NCI-H524 treated with DMSO at 0.1 percent for 48 hours (cell line): ENCODE results near the gene COL4A2.

Experiments
- DNase-seq: peaks from one replicate; lab custom pipeline; 2025; lab: John Stamatoyannopoulos, UW

COL4A2 gene

DNA sequence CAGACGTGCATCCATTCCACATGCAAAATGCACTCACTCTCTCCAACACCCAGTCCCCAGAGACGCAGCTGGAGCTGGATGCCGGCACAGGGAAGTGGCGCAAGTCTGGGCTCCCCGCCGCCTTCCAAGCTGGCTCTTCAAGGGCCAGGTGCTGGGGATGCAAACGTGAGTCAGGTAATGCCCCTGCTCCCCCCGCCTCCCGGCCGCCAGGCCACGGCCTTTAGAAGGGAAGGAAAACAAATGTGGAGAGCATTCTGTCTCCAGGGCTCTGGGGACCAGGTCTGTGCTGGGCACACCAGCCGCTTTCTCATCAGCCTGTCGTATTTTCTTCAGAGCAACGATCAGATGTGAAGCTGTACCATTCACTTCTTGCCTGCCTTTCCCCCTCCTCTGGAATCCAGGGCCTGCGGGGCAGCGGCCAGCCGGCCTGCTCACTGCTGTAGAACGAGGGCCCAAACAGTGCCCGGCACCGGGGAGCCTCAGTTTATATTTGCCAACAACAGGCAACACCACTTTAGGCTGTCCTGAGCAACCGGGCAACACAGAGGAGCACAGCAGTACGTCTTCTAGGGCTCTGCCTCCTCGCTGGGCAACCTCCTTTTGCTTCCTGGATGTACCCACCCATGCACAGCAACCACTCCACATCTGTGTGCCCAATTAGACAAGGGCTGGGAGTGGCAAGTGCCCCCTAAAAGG, 250.7 kb downstream of the COL4A2 start:
- DNase-seq, result no peak

DNA sequence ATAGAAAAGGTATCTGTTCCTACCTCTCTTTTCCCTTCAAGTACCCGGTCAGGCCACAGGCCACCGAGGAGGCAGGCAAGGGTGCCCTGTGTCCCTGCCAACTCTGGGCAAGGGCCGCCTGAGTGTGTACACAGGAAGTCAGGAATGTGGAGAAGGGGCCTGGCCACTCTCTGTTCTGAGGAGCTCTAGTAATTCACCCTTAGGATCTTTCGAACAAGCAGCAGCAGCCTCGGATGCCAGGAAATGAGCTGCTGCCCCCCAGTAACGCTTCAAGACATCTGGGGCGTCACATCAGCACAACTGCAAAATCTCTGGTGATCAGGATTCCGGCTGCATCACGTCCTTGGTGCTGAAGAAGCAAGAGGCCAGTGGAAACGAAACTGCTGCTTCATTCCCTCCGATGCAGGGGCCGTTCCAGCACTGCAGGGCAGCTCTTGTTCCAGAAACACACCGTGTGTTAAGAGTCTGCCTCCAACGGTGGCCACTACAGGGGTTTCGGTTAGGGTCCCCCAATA, 252.4 kb downstream of the COL4A2 start:
- no peak for DNase-seq

DNA sequence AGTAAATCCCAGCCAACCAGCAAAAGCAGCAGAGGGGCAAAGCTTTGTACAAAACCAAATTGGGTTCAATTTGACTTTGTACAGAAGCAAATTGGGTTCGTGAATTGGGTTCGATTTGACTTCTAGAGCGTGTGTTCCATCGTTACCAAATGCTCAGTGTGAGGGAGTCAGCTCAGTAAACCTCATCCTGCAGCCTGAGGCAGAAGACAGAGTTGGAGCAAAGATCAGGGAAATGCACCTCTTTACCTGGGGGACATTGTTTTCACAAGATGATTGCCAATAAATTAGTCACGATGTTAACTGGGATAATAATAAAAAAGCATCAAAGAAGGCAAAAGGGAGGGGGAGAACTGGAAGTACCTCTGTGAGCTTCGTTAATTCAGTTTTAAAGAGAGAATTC, 252.9 kb downstream of the COL4A2 start:
- DNase-seq, result no peak

DNA sequence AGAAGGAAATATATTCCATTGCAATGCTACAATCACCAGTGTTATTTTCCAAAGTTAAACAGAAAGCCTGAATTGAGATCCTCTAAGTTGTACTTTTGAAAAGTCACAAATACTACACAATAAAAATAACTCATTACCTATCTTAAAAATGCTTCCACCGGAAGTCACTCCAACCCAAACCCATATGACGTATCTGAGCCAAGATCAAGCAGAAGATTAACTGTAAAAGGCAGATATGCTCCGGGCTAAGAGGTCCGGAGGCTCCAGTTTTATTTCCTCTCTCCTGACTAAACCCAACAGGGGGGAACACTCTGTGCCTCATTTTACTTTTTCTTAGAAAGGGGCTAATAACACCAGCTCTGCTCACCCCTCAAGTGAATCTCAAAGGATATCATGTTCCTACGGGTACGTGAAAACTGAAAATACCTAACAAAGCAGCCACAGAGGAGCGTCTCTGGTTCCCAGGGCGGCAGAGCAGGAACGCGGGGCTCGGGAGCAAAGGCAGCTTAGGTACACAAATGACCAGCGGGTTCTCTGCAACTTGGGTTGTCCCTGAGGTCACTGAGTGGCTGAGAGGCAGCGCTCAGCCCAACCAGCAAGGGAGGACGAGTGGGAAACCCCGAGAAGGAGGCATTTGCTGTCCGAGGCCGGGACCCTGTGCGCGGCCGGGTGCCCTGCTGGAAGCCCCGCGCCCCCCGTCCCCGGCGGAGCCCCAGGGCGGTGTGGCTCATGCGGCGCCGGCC, 253.7 kb downstream of the COL4A2 start:
- no peak for DNase-seq

DNA sequence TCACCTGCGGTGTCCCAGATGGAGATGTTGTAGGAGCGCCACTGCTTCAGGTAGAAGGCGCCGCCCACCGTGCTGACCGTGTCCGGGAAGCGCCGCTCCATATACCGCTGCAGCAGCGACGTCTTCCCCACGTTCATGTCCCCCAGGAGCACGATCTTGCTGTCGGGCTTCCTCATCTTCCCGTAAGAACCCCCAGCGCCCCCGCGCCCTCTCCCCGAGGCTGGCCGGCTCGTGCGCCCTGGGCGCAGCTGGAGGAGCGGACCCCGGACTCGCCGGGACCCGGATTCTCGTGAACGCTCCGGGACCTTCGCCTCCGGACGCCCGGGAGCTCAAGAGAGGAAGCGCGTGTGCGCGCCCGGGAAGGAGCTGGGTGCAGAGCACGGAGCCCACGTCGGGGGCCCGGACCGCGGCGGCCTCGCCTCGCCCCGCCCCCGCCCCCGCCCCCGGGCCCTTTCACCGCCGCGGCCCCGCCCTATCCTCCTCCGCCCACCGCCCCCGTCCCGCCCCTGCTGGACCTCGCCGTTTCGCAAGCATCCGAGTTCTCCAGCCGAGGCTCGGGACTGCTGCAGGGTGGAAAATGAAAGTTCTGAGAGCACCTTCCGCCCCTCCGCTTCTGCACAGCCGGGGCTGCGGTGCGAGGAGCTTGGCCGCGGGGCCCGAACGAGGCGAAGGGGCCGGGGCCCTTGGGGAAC, 254.4 kb downstream of the COL4A2 start, which contains the start of gene RAB20:
RAB20 (minus strand) TSS at position 379 of the 692 bp plus-strand sequence; CDS start at position 176, 203 bp downstream.
- no peak for DNase-seq

DNA sequence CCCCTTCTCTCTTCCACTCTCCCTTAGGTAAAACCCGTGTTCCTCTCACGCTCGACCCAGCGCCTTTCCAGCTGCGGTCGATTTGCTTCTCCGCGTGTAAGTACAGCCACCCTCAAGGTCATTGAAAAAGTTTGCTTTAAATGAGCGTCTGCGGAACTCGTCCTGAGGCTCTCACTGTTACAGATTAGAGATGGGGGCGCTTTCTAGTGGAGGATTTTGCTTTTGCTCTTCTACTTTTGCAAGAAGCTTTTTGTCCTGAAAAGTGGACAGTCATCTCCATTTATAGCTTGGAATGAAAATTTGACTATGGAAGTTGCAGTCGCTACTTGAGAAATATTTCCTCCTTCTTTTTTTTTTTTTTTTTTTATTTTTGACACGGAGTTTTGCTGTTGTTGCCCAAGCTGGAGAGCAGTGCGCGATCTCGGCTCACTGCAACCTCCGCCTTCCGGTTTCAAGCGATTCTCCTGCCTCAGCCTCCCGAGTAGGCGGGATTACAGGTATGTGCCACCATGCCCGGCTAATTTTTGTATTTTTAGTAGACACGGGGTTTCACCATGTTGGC, 255.0 kb downstream of the COL4A2 start:
- DNase-seq, result no peak
